ENCODE measurements around the gene NAPA. TPM values are rescaled to one million over a fixed set of nuclear protein-coding genes. Genes with fewer than 3 reads are reported as not detected.

NAPA gene
- total and polyA plus RNA-seq, 2 of the 13 experiments (the other 11 are each of a cell fraction or from before 2014, with no cell fraction given) = 32.6 to 65.9 TPM

- ATAC-seq = peak; percentile 28; the same call in 1 of the 3 replicates
- Histone ChIP-seq H2AFZ (ENCODE audit: low read length) (no peak overlapping the region), H3K4me2 (ENCODE audit: low read depth, low read length) (no peak overlapping the region; the same call in 1 of the 2 replicates), H3K4me3 (replicated peaks in 1 of 3; ENCODE audit: insufficient read depth in 1 of 3, low read depth in 2 of 3, low read length in 3 of 3) (no peak overlapping the region), H4K20me1 (ENCODE audit: insufficient read depth, low read length) (no peaks in the 10 kb centered on the region), H3K9ac (ENCODE audit: insufficient read depth, low read depth, low read length) (no peak overlapping the region), H3K27ac (ENCODE audit: extremely low read length, insufficient read depth, low read length) (no peak overlapping the region), H3K27me3 (ENCODE audit: control insufficient read depth in 1 of 2, insufficient read depth in 2 of 2, low read length in 2 of 2) (peaks cover 0 to 10% of the 10 kb centered on the region in 2 experiments; a peak in 2 of 5 replicates), H3K36me3 (replicated peaks in 1 of 2; ENCODE audit: control insufficient read depth in 1 of 2, insufficient read depth in 2 of 2, low read length in 2 of 2) (no peaks in the 10 kb centered on the region), H3K79me2 (ENCODE audit: insufficient read depth, low read length) (no peaks in the 10 kb centered on the region), H3K4me1 (ENCODE audit: insufficient read depth, low read length) (peaks cover 8% of the 10 kb centered on the region), H3K9me3 (ENCODE audit: low read length) (no peaks in the 10 kb centered on the region)
- TF ChIP-seq RBAK (CRISPR knock-in tag; IDR thresholded peaks at IDR 0.05) (no peak), ZSCAN12 (CRISPR knock-in tag; IDR thresholded peaks at IDR 0.05) (no peak), GZF1 (CRISPR knock-in tag; IDR thresholded peaks at IDR 0.05) (no peak), FOXA1 (IDR thresholded peaks at IDR 0.05) (no peak), FOXA1 (CRISPR knock-in tag; IDR thresholded peaks at IDR 0.05) (peak; percentile 74), FOXA3 (CRISPR knock-in tag; IDR thresholded peaks at IDR 0.05) (peak; percentile 81; the same call in 1 of the 2 replicates), ZNF414 (CRISPR knock-in tag; IDR thresholded peaks at IDR 0.05) (no peak)
- TF ChIP-seq, protein P1, sequence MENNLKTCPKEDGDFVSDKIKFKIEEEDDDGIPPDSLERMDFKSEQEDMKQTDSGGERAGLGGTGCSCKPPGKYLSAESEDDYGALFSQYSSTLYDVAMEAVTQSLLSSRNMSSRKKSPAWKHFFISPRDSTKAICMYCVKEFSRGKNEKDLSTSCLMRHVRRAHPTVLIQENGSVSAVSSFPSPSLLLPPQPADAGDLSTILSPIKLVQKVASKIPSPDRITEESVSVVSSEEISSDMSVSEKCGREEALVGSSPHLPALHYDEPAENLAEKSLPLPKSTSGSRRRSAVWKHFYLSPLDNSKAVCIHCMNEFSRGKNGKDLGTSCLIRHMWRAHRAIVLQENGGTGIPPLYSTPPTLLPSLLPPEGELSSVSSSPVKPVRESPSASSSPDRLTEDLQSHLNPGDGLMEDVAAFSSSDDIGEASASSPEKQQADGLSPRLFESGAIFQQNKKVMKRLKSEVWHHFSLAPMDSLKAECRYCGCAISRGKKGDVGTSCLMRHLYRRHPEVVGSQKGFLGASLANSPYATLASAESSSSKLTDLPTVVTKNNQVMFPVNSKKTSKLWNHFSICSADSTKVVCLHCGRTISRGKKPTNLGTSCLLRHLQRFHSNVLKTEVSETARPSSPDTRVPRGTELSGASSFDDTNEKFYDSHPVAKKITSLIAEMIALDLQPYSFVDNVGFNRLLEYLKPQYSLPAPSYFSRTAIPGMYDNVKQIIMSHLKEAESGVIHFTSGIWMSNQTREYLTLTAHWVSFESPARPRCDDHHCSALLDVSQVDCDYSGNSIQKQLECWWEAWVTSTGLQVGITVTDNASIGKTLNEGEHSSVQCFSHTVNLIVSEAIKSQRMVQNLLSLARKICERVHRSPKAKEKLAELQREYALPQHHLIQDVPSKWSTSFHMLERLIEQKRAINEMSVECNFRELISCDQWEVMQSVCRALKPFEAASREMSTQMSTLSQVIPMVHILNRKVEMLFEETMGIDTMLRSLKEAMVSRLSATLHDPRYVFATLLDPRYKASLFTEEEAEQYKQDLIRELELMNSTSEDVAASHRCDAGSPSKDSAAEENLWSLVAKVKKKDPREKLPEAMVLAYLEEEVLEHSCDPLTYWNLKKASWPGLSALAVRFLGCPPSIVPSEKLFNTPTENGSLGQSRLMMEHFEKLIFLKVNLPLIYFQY (CRISPR knock-in tag; IDR thresholded peaks at IDR 0.05; ENCODE audit: borderline replicate concordance) = no peak
- intact Hi-C loops (cut with micrococcal nuclease; ENCODE audit: unreplicated experiment) (no loop called here), in situ Hi-C loops (cut with HindIII; ENCODE audit: extremely low pct_ligation_motif_present, low pct_unique_long_range_greater_than_20kb) (no loop called here)
- BruUV-seq (replicated peaks) = no TSS peak
- DNase-seq (ENCODE audit: low spot score) = no peak
- ChIA-PET CTCF (ENCODE audit: low intra/inter-chr PET ratio, low total read pairs) (no interaction called here), POLR2A (no interaction called here)
- FAIRE-seq = no peak
- 7% methylated on average over 7 of the region's 13 CpGs for WGBS (ENCODE audit: low lambda C conversion rate)
Measured at GRCh38 chr19:47549261-47549862, 34.5 kb upstream of the NAPA start.
